HepG2 (cell line): ENCODE data around the gene ITM2B. TPM values are rescaled to one million over a fixed set of nuclear protein-coding genes. Genes with fewer than 3 reads are reported as not detected.

Experiments
- ATF4 ChIP-seq, 2 experiments: fragments of 450-650 bp in 1 of 2; sonication (generic) in 1 of 2; formaldehyde crosslinking; IDR thresholded peaks; 2 replicates each; pipeline versions ENCODE4 v1.5.0 to v1.8.0; 2020 to 2022; ENCODE audit warnings: mild to moderate bottlenecking in 1 of 2, missing genetic modification reagents in 1 of 2
- CEBPG ChIP-seq: IDR thresholded peaks from 2 replicates; pipeline ENCODE4 v1.6.1; 2016
- GRHL1 ChIP-seq: sonication (generic); formaldehyde crosslinking; conservative IDR thresholded peaks from 2 replicates; pipeline ENCODE4 v1.8.0; 2022; ENCODE audit warnings: missing genetic modification reagents
- KIAA2018 ChIP-seq: sonication (generic); formaldehyde crosslinking; IDR thresholded peaks from 2 replicates; pipeline ENCODE4 v1.5.0; 2020; ENCODE audit warnings: mild to moderate bottlenecking, missing genetic modification reagents, borderline replicate concordance
- MTF1 ChIP-seq: sonication (generic); formaldehyde crosslinking; IDR thresholded peaks from 2 replicates; pipeline ENCODE4 v1.5.0; 2020; ENCODE audit warnings: missing genetic modification reagents
- RFX1 ChIP-seq: fragments of 450-650 bp; IDR thresholded peaks from 2 replicates; pipeline ENCODE4 v1.6.1; 2017
- TCF7L2 ChIP-seq: IDR thresholded peaks from 2 replicates; pipeline ENCODE4 v1.6.1; 2011; ENCODE audit warnings: mild to moderate bottlenecking, low read depth, low read length, moderate library complexity
- ZNF354B ChIP-seq: sonication (generic); formaldehyde crosslinking; IDR thresholded peaks from 2 replicates; pipeline ENCODE4 v1.8.0; 2022; ENCODE audit warnings: mild to moderate bottlenecking, missing genetic modification reagents
- polyA plus RNA-seq, 8 experiments: library from polyadenylated mRNA; depleted of rRNA in 3 of 8; stranded (reverse) in 7 of 8; unstranded in 1 of 8; fragments of >200 nt; fragmentation: Illumina TruSeq in 4 of 8; extraction: Trizol in 4 of 8; gene quantifications; 2 replicates each; pipeline versions ENCODE4 v1.2.1 to v1.2.3, GENCODE V29; 2011 to 2016; ENCODE audit warnings: low read depth in 4 of 8, missing spikeins in 1 of 8, mixed read lengths in 1 of 8; ENCODE audit not compliant: insufficient read depth in 1 of 8
- total RNA-seq, 5 experiments: library from RNA; depleted of rRNA; stranded (reverse); fragments of >200 nt; fragmentation: Illumina TruSeq; extraction: Trizol; gene quantifications; 2 replicates each; pipeline ENCODE4 v1.2.3, GENCODE V29; 2016; ENCODE audit warnings: low read depth in 1 of 5

ITM2B gene
- total and polyA plus RNA-seq, 2 of the 13 experiments (the other 11 are each of a cell fraction or from before 2014, with no cell fraction given) = 158 to 373 TPM

- TF ChIP-seq KIAA2018 (no peak), MTF1 (CRISPR knock-in tag) (no peak), ZNF354B (CRISPR knock-in tag) (no peak), CEBPG (no peak), TCF7L2 (no peak), ATF4 (CRISPR knock-in tag; IDR thresholded peaks at IDR 0.05) (no peak), RFX1 (no peak), GRHL1 (CRISPR knock-in tag) (no peak)
Observed at GRCh38 chr13:48188601-48189000, 44.4 kb upstream of the ITM2B start (continued).
